Right cardiac atrium (tissue), 5 donors: ENCODE results near the gene ILK. TPM values are rescaled to one million over a fixed set of nuclear protein-coding genes. Genes with fewer than 3 reads are reported as not detected.

Source experiments
- ATAC-seq, 2 donors: fragments of 200-7000 bp; cut with Tn5 transposase; one replicate each; pipeline versions ENCODE4 v1.8.0 to v1.9.1; 2020; ENCODE audit warnings: moderate library complexity in 2 of 2, mild to moderate bottlenecking in 1 of 2
- DNase-seq, 3 donors: peaks; one replicate each; pipeline ENCODE4 v3.0.0-alpha.2; 2020
- H3K27ac ChIP-seq: one replicate; pipeline ENCODE4 v1.5.1; 2013; ENCODE audit warnings: mild to moderate bottlenecking, low read length, control low read depth, moderate library complexity
- H3K27me3 ChIP-seq: one replicate; pipeline ENCODE4 v1.6.1; 2013; ENCODE audit not compliant: control insufficient read depth, insufficient read depth
- H3K4me1 ChIP-seq: one replicate; pipeline ENCODE4 v1.6.1; 2013; ENCODE audit warnings: low read length; ENCODE audit not compliant: control insufficient read depth, insufficient read depth
- H3K4me3 ChIP-seq: one replicate; pipeline ENCODE4 v1.5.1; 2013; ENCODE audit warnings: low read length, control low read depth
- H3K9me3 ChIP-seq: one replicate; pipeline ENCODE4 v1.6.1; 2013; ENCODE audit warnings: low read length; ENCODE audit not compliant: control insufficient read depth
- WGBS: extraction: QIAGEN DNeasy Blood & Tissue Kit; methylation state at CpG from one replicate; pipeline ENCODE4 v1.1.7; 2013; 5-methylcytosine and 5-hydroxymethylcytosine counted together
- intact Hi-C, 4 donors: fragments of 100-400 bp; cut with DNase I; formaldehyde crosslinking; loops; one replicate each; pipeline versions ENCODE4 v1.11.0 to v1.14.0; 2022 to 2023
- polyA plus RNA-seq: library from polyadenylated mRNA; stranded (reverse); fragments of 200-250 nt; gene quantifications from one replicate; pipeline ENCODE4 v1.2.3, GENCODE V29; 2013
- total RNA-seq, 4 donors: library from RNA; stranded (reverse); fragmentation: NEBNext Ultra II Directional; extraction: Animal tissue kit (Norgen Biotek cat#: 25700); gene quantifications; one replicate each; pipeline ENCODE4 v1.2.1, GENCODE V29; 2021
- donor health status: healthy with polysubstance abuse.
- donor health status: DM: no; HTN: yes; CAD: no.
- donor health status: DM: no; HTN: no; CAD: no.
- donor health status: DM: no; HTN: yes; CAD: no; lungs with severe emphysema.
- donor health status: DM: yes; HTN: yes; CAD: no.

ILK gene
- total and polyA plus RNA-seq, 5 donors, result 176 to 196 (median 190) TPM

GRCh38 chr11:6563667-6564066 is 39.9 kb upstream of the ILK start:
- H3K27ac ChIP-seq, result no peak overlapping the region
- H3K27me3 ChIP-seq, result no peaks in the 10 kb centered on the region
- H3K9me3 ChIP-seq, result no peaks in the 10 kb centered on the region
- ATAC-seq (no peak), DNase-seq (no peak)
- no peak overlapping the region for H3K4me3 ChIP-seq
- intact Hi-C loops, result no loop called here
- 89% methylated on average over 10 of the region's 10 CpGs for WGBS
- peaks cover 5% of the 10 kb centered on the region for H3K4me1 ChIP-seq

GRCh38 chr11:6565325-6565724 is 38.2 kb upstream of the ILK start:
- Histone ChIP-seq H3K27ac (no peak overlapping the region), H3K9me3 (no peaks in the 10 kb centered on the region), H3K4me1 (peaks cover 5% of the 10 kb centered on the region), H3K27me3 (no peaks in the 10 kb centered on the region), H3K4me3 (no peak overlapping the region)
- ATAC-seq (no peak), DNase-seq (no peak)
- intact Hi-C loops, result no loop called here
- 93% methylated on average over 2 of the region's 2 CpGs for WGBS

GRCh38 chr11:6565988-6566703 is 37.4 kb upstream of the ILK start:
- WGBS, result 92% methylated on average over 5 of the region's 5 CpGs
- DNase-seq (no peak), ATAC-seq (no peak)
- Histone ChIP-seq H3K9me3 (no peaks in the 10 kb centered on the region), H3K4me3 (no peak overlapping the region), H3K4me1 (peaks cover 5% of the 10 kb centered on the region), H3K27me3 (no peaks in the 10 kb centered on the region), H3K27ac (no peak overlapping the region)
- intact Hi-C loops, result no loop called here

GRCh38 chr11:6566704-6567370 is 36.7 kb upstream of the ILK start:
- no peak for DNase-seq
- Histone ChIP-seq H3K4me1 (peaks cover 5% of the 10 kb centered on the region), H3K4me3 (no peak overlapping the region), H3K27me3 (no peaks in the 10 kb centered on the region), H3K27ac (no peak overlapping the region), H3K9me3 (no peaks in the 10 kb centered on the region)
- 86% methylated on average over 13 of the region's 13 CpGs for WGBS
- intact Hi-C loops, result no loop called here
- ATAC-seq, result no peak

- ATAC-seq (no peak), DNase-seq (no peak)
- intact Hi-C loops, result no loop called here
- Histone ChIP-seq H3K27me3 (no peaks in the 10 kb centered on the region), H3K4me1 (peaks cover 5% of the 10 kb centered on the region), H3K4me3 (no peak overlapping the region), H3K9me3 (no peaks in the 10 kb centered on the region), H3K27ac (no peak overlapping the region)
- WGBS, result 90% methylated on average over 7 of the region's 7 CpGs
Measured at GRCh38 chr11:6567371-6567745, 36.2 kb upstream of the ILK start.

- H3K27ac ChIP-seq, result no peak overlapping the region
- DNase-seq, result peak; percentile 42 to 77 (median 76)
Measured at GRCh38 chr11:6568191-6568918, 35.2 kb upstream of the ILK start.

GRCh38 chr11:6569706-6570105 is 33.9 kb upstream of the ILK start:
- Histone ChIP-seq H3K27ac (no peak overlapping the region), H3K4me1 (peaks cover 5% of the 10 kb centered on the region), H3K9me3 (no peaks in the 10 kb centered on the region), H3K27me3 (no peaks in the 10 kb centered on the region), H3K4me3 (no peak overlapping the region)
- ATAC-seq, result no peak
- intact Hi-C loops, result no loop called here
- DNase-seq, result no peak
- 89% methylated on average over 5 of the region's 5 CpGs for WGBS

More at GRCh38 chr11:6568191-6568918, 35.2 kb upstream of the ILK start:
- Histone ChIP-seq H3K9me3 (no peaks in the 10 kb centered on the region), H3K27me3 (no peaks in the 10 kb centered on the region), H3K4me1 (peaks cover 5% of the 10 kb centered on the region), H3K4me3 (no peak overlapping the region)
- intact Hi-C loops, result no loop called here
- peak; percentile 25 to 40 for ATAC-seq
- 68% methylated on average over 4 of the region's 4 CpGs for WGBS

- intact Hi-C loops, result no loop called here
- peaks cover 5% of the 10 kb centered on the region for H3K4me1 ChIP-seq
- DNase-seq, result peak in 2 of 3 donors; percentile 69 to 74
- no peaks in the 10 kb centered on the region for H3K9me3 ChIP-seq
- H3K27me3 ChIP-seq, result no peaks in the 10 kb centered on the region
- ATAC-seq, result peak; percentile 13 to 56
- H3K4me3 ChIP-seq, result no peak overlapping the region
- WGBS, result 76% methylated on average over 62 of the region's 62 CpGs
- no peak overlapping the region for H3K27ac ChIP-seq
Measured at GRCh38 chr11:6570691-6571427, 32.7 kb upstream of the ILK start.

- no peak for ATAC-seq
- intact Hi-C loops, result no loop called here
- no peak for DNase-seq
- H3K9me3 ChIP-seq, result no peaks in the 10 kb centered on the region
- no peaks in the 10 kb centered on the region for H3K27me3 ChIP-seq
- 78% methylated on average over 22 of the region's 22 CpGs for WGBS
- H3K4me3 ChIP-seq, result no peak overlapping the region
- H3K27ac ChIP-seq, result no peak overlapping the region
- peaks cover 5% of the 10 kb centered on the region for H3K4me1 ChIP-seq
Measured at GRCh38 chr11:6571434-6572008, 32.1 kb upstream of the ILK start.

- intact Hi-C loops, result no loop called here
- Histone ChIP-seq H3K4me3 (no peak overlapping the region), H3K9me3 (no peaks in the 10 kb centered on the region), H3K4me1 (peaks cover 10% of the 10 kb centered on the region), H3K27me3 (no peaks in the 10 kb centered on the region), H3K27ac (no peak overlapping the region)
- 68% methylated on average over 2 of the region's 2 CpGs for WGBS
- DNase-seq (no peak), ATAC-seq (no peak)
Measured at GRCh38 chr11:6572215-6572614, 31.4 kb upstream of the ILK start.
